Hypothalamus (tissue), 51 donors: ENCODE measurements around the gene CYS1.
"Not testable (repeated sequence)": the region's sequence is repeated elsewhere in the genome, so short reads cannot be mapped to it uniquely, and the experiment has no call there.

Experiments
- DNase-seq, 51 donors: peaks; one replicate each; lab custom pipeline; 2025; lab: John Stamatoyannopoulos, UW

CYS1 gene

DNA sequence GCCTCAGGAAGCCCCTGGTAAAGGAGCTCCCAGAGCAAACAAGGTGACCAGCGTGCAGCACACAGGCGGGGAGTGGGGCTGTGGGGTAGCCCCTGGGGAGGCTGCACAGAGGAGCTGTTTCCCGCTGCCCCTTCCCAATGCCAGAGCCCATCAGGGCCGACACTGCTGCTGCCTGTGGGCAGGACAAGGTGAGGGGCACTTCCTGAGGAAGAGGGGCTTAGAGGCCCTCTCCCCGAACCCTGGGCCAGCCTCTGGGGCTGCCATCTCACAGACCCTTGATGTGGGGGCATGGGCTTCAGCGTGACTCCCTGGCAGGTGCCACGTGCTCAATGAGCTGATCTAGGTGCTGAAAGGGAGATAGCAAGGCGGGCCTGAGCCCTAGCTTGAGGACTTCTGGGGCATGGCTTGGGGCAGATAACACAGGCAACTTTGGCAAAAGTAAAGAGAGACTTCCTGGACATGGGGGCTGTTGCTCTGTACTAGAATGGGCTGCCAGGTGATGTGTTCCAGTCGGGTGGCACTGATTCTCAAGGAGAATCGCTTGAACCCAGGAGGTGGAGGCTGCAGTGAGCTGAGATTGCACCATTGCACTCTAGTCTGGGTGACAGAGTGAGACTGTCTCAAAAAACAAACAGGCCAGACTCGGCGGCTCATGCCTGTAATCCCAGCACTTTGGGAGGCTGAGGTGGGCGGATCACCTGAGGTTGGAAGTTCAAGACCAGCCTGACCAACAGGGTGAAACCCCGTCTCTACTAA, 46.8 kb downstream of the CYS1 start:
- DNase-seq, result no peak

GRCh38 chr2:10032746-10033105, 47.5 kb downstream of the CYS1 start:
- DNase-seq, result no peak

DNA sequence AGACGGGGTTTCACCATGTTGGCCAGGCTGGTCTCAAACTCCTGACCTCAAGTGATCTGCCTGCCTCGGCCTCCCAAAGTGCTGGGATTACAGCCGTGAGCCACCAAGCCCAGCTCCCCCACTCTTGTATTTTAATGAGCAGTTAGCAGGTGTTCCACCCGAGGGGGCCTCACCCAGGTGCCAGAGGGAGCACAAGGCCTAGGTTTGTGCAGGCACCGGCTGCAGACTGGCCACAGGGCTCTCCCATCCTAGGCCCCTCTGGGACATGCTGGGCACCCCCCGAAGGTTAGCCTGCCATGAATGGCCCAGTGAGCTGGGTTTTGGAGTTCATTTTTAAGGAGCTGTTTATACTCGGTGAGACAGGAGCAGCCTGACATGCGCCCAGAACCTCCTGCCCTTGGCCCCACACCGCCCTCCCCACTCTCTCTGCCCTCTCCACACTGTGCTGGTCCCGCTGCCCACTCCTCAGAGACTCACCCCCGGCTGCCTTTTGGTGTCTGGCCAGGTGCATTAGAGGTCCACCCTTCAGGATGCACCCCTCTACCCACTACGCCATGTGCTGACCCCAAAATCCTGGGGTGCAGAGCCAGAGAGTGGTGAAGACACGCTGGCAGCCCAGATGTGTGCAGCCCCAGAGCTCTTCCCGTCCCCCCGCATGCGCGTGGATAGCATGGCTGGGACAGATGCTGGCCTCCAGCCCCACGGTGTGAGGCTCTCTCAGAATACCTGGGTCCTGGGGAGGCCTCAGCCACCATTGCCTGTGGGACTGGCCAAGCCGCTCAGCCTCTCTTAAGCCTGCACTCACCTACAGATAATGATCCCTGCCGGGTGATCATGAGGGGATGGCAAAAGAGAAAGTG, 48.1 kb downstream of the CYS1 start:
- DNase-seq, result no peak

DNA sequence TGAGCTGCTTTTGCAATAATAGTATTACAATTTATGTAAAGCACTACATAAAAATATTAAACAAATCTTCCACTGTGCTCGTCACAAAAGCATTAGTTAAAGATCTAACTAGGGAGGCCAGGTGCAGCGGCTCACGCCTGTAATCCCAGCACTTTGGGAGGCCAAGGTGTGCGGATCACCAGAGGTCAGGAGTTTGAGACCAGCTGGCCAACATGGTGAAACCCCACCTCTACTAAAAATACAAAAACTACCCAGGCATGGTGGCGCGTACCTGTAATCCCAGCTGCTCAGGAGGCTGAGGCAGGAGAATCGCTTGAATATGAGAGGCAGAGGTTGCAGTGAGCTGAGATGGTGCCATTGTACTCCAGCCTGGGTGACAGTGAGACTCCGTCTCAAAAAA, 49.4 kb downstream of the CYS1 start:
- not testable (repeated sequence) for DNase-seq

GRCh38 chr2:10030311-10030736, 49.9 kb downstream of the CYS1 start:
- DNase-seq, result no peak

- no peak for DNase-seq
Measured at GRCh38 chr2:10029875-10030223, 50.4 kb downstream of the CYS1 start.

- peak in 4 of 51 donors; percentile 15 to 45 (median 24) for DNase-seq
Measured at GRCh38 chr2:10028988-10029874, 51.0 kb downstream of the CYS1 start.

GRCh38 chr2:10028407-10028987, 51.7 kb downstream of the CYS1 start:
- DNase-seq, result no peak

DNA sequence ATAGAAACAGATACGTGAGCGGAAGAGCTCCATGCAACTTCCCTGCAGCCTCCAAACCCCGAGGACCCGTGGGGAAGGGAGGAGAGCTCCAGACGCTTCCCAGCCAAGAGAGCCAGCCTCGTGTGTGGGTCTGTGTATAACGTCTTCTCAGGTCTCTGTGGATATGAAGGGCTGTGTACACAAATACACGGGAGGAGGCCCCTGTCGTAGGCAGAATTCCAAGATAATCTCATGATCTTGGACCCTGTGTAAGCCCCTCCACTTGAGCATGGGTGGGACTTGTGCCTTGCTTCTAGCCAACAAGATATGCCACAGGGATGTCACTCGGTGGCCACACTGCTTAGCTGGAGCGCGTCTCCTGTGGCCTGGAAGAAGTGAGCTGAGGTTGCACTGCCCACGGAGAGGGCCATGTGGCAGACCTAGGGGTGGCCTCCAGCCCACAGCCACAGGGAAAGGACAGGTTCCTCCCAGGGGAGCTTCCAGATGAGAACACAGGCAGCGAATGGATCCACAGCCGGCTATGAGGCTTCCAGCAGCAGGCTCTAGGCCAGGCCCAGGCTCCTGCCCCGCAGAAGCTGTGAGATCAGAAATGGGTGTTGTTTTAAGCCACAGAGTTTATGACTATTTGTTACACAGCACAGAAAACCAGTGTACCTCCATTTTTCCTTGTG, 52.4 kb downstream of the CYS1 start:
- no peak for DNase-seq

- DNase-seq, result no peak
Measured at GRCh38 chr2:10026940-10027569, 53.2 kb downstream of the CYS1 start.

DNA sequence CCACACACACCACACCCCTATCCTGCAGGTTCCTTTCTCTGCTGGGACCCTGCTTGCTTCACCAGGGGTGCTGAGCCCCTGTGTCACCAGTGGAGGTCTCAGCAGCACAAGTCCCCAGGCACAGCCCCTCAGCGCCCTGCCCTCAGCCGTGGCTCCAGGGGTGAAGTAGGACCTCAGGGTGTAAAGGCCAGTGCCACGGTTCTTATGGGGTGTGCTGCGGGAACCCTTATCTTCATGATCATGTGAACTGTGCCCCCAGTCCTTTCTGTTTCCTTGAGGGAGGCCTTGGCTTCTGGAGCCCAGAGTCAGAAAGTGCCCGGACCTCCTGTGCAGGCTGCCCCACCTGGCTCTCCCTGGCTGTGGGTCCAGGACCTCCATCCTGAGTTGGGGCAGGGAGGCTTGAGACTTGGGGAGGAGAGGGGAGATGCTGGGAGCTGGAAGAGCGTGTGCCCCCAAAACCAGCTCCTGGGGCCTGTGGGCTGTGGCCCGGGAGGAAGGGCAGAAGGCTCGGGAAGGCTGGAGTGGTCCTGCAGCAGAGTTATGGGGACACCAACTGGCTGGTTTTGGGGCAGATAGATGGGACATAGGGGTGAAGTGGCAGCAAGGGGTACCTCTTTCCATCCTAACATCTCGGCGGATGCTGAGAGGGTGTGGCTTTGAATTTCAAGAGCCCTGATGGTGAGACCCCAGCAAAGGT, 57.1 kb downstream of the CYS1 start:
- no peak for DNase-seq

DNA sequence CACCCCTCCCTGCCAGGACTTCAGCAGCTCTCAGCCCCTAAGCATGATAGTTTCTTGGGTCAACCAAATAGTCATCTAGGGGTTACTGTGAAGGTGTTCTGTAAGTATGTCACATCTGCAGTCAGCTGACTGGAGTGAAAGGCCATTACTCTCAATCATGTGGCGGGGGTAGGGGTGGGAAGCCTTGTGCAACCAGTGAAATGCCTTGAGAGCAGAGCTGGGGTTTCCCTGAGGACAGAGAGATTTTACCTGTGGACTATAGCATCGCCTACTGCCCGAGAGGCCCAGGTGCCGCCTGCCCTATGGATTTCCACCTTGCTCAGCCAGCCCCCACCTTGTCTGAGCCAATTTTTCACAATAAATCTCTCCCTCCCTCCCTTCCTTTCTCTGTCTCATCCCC, 57.8 kb downstream of the CYS1 start:
- DNase-seq, result no peak

DNA sequence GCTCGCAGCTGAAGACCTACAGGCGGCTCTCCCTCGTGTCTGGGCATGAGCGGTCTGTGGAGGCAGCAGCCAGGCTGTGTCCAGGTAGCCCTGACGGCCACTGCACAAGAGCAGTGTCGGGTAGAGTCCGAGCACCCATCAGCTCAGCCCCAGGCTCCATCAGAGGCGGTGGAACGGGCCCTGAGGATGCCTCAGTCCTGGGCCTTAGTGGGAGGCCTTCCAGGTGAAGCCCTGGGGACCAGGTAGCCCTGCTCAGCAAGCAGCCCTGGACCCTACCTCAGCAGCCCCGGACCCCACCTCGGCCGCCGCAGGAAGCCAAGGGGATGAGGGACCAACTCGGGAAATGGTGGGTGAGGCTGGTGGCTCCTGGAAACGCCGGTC, 58.2 kb downstream of the CYS1 start:
- no peak for DNase-seq

DNA sequence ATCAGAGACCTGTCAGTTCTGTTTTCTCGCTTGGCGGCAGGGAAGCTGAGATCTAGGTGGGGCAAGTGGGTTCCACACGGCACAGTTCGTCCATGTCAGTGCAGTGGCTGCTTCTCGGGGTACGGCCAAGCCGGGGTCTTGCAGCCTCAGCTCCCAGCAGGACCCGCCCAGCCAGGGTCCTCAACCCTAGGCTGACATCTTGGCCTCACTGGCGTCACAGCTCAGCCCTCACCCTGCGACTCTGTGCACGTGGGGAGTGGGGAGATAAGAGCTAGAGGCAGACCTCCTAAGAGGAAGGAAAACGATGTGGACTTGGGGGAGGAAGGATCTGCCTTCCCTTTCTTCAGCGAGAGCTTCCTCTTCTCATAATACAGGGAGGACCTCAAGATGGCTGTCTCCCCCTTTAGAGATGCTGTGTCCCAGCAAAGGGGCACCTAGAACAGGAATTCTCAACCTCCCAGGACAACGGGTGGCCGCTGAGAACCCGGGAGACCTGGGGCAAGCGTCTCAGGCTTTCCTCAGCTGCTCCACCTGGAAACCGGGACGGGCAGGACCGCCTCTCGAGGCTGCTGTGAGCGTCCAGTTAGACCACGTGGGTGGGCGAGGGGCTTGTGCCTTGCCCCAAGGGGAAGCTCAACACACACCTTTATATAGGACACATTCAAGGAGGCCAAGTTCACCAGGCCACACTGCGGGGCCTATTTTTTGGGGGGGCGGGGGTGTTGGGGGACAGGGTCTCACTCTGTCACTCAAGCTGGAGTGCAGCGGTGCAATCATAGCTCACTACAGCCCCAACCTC, 60.4 kb downstream of the CYS1 start:
- no peak for DNase-seq

GRCh38 chr2:10019174-10019573, 61.0 kb downstream of the CYS1 start:
- DNase-seq, result no peak

GRCh38 chr2:10017313-10017941, 62.8 kb downstream of the CYS1 start:
- DNase-seq, result no peak

- DNase-seq, result no peak
Measured at GRCh38 chr2:10016802-10017258, 63.4 kb downstream of the CYS1 start.
